Hypothalamus (tissue), 51 donors: ENCODE results near the gene IDH3G.
"Not testable (repeated sequence)": the region's sequence is repeated elsewhere in the genome, so short reads cannot be mapped to it uniquely, and the experiment has no call there.

Source experiments
- DNase-seq, 51 donors: peaks; one replicate each; lab custom pipeline; 2025; lab: John Stamatoyannopoulos, UW

The IDH3G gene

DNA sequence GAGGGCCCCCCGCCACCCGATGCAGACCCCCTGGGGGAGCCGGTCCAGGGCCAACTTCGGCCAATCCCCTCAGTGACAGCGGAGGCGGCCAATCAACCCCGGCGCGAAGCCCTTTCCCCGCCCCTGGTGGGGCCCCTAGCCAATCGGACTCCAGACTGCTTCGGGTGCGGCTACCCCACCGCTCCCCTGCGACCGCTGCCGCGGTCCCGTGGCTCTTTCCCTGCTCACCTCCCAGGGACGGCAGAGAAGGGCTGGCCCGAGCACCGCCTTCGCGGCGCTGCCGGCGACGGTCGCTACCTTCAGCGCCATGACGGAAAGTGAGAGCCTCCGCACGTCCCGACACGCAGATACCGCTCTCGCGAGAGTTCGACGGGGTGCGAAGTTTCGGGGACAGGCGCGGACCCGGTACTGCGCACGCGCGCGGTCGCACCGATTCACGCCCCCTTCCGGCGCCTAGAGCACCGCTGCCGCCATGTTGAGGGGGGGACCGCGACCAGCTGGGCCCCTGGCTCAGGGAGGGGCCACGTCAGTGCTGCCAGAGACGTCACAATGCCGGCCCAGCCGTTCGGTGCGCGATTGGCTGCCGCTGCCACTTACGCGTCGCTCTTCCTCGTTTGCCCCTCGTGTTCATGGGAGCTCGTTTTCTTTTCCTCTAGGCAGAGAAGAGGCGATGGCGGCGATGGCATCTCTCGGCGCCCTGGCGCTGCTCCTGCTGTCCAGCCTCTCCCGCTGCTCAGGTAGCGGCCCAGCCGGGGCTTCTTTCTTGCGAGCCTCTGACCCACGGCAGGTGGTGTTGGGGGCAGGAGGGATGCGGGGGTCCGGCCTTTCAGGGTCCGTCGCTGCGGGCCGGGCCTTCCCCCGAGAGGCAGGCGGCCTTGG lies at the start of gene IDH3G, which contains the start of gene SSR4:
TSS of gene IDH3G (minus strand) at position 358 of the 879 bp plus-strand sequence. CDS start at position 309, 49 bp downstream.
TSS of gene SSR4 (plus strand) at position 651 of the 879 bp plus-strand sequence. CDS start at position 671, 20 bp downstream.
- peak; percentile 44 to 93 (median 87) for DNase-seq

DNA sequence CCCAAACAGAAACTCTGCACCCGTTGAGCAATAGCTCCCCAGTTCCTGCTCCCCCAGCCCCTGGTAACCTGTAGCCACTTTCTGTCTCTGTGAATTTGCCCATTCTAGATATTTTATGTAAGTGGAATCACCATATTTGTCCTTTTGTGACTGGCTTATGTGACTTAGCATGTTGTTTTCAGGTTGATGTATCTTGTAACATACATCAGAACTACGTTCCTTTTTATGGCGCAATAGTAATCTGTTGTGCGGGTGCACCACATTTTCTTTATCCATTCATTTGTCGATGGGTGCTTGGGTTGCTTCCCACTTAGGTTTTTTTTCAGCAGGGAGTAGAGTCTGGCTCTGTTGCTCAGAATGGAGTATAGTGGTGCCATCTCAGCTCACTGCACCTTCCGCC lies 42.7 kb upstream of the IDH3G start:
- DNase-seq, result no peak

DNA sequence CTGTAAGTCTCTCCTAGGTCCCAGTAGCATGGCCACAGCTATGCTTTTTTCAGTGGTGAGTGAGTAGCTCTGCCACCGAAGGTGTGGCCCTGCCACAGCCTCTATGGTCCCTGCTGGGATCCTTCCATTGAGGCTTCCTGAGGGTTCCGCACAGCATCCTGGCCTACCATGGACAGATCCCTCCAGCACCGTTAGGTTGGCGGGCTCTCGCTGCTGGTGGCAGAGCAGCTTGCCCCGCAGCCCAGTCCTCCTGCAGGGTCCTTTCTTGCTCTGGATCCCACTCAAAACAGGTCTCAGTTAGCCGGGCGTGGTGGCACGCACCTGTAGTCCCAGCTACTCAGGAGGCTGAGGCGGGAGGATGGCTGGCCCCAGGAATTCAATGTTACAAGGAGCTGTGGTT lies 38.6 kb upstream of the IDH3G start:
- DNase-seq, result no peak

DNA sequence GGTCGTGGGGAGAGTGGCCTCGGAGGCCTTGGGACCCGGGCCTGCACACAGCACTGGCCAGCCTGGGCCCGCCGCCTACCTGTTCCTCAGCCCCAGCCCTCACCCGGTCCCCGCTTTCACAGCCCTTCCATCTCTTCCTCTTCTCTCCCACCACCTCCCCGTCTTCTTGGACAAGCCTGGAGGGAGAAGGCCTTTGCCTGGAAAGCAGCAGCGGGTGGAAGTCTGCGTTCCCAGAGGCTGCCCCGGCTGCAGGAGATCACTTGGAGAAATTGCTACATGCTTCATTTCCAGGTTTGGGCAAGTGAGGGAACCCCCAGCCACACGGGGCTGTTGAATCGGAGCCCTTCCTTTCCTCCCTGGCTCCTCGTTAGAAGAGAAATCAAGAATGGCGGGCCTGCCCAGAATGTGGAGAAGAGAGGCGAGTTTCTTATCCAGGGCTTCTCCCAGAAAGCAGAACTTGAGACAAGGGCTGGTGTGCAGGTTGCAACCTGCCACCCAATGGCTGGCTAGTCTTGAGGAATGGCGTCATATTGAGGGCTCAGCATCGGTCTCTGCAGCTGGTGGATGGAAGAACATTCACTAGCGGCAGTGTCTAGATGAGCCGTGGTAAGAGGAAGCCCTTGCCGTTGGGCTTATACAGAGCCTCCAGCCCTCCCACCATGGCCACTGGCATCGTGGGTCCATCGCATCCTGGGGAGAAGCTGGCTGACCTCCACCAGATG lies 37.4 kb upstream of the IDH3G start:
- no peak for DNase-seq

DNA sequence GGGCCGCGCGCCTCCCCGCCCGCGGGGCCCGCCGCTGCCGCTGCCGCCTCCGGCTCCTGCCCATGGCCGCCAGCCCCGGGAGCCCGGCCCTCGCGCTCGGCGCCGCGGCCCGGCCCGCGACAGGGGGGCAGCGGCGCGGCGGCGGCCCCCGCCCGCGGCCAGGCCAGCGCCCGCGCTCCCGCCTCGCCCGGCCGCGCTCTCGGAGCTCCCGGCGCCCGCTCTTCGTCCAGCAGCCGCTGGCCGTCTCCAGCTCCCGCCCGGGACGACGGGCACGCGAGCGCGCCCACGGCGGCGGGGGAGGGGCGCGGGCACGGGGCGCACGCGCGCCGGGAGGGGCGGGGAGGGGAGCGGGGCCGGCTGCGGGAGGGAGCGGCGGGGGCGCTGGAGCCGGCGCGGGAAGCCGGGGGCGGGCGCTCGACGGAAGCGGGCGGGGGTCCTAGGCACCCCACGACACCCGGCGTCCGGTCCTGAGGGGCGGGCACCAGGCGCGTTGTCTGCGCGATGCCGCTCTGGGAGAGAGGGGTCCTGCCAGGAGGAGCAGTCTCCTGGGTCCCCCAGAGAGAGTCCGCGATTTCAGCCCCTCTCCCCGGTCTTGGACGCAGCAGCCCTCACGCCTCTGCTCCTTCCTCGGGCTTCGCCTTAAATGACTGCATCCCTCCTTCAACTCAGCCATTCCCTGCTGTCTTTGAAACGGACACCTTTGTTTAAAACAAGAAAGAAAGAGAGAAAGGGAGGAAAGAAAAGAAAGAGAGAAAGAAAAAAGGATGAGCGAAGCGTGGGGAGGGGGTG lies 36.7 kb upstream of the IDH3G start:
- peak in 6 of 51 donors; percentile 2 to 36 (median 16) for DNase-seq

DNA sequence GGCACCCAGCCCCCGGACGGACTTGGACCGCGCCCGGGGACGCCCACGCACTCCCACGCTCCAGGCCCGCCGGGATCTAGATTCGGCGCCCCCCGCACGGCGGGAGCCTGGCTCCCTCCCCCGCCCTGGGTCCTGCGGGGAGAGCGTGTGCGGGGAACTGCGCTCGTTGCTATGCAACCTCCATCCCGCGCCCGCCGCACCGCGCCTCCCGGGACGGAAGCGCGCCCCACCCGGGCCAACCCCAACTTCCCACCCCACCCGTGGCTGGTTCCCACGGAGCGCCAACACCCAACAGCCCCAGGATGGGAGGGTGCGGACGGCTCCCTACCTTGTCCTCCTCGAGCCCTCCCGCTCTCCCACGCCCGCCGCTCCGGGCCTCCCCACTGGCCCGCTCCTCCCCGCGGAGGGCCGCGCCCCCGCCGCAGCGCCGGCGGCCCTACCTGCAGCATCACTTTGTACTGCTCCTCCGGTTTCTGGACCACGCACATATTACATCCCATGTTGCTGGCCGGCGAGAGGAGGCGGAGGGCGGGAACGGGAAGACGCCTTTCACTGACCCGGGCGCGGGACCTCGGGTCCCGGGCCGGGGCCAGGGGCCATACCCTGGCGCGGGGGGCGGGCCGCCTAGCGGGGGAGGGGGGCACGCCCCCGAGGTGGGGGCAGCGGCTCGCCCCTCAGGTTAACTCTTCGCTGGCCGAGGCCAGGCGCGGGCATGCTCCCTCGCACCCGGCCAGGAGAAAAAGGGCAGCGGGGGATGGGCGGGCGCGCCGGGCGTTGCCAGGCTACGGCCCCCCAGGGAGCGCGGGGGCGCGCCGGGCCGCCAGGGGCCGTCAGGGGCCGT lies 35.8 kb upstream of the IDH3G start, which contains the start of gene PDZD4:
TSS of gene PDZD4 (minus strand) at position 746 of the 841 bp plus-strand sequence. CDS start at position 500, 246 bp downstream.
- peak in 2 of 51 donors; percentile 4 to 5 for DNase-seq

DNA sequence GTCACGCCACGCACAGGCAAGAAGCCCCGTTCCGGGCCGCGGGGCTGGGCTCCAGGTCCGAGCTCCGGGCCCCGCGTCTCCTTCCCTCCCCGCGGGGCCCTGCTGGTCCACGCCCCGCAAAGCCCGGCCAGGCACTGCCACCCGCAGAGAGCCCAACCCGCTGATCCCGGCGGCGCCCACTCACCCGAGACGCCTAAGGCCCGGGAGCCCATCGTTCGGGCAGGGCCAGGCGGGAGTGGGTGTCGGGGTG lies 35.3 kb upstream of the IDH3G start:
- DNase-seq, result no peak

DNA sequence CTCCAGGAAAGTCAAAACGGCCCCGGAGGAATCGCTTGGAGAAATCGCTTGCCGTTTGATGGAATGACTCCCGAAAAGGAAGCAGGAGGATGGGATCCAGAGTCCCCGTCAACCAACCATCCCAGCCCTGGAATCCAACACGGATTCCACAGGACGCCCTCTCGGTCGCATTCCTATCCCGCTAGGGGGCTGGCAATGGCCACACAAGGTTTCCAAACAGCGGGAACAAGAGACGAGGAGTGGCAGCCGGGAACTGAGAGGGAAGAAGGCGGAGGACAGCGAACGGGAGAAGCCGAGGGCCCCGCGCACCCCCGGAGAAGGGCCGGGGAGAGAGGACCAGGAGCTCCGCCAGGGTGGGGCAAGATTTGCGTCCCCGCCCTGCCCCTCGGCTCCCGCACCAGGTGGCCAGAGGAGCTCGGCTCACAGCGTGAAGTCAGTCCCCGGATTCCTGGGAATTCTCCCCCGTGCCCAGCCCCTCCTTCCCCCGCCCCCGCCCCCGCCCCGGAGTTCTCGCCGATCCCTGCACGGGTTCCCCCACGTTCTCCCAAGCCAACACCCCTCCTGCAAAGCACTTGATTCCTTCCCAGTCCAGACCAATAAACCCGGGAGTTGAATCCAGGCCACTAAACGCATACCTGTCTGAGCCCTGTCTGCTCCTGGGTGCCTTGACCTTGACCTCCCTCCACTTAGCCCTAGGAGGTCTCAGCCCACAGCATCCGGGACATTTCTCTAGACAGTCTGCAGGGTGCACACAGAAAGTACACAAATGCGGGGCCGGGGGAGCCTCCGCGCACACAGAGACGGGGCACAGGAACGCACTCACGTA lies 34.8 kb upstream of the IDH3G start:
- DNase-seq, result peak in 2 of 51 donors; percentile 4 to 18

DNA sequence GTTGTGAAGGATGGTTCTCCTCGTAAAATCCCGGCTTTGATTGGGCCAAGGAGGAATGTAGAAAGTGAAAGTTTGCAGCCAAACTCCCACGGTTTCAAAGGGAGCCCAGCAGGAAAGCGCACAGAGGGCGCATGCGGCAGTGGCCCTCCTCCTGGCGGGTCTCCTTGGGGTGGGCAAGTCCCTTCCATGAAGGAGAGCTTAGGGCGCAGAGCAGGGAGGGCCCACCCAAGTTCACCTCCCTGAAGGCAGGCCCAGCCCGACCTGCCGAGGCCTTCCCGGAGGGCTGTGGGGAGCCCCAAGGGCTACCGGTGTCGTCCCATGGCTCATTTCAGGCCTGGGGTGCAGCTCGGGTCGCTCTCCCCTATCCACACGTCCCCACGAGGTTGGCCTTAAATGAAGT lies 34.1 kb upstream of the IDH3G start:
- DNase-seq, result no peak

DNA sequence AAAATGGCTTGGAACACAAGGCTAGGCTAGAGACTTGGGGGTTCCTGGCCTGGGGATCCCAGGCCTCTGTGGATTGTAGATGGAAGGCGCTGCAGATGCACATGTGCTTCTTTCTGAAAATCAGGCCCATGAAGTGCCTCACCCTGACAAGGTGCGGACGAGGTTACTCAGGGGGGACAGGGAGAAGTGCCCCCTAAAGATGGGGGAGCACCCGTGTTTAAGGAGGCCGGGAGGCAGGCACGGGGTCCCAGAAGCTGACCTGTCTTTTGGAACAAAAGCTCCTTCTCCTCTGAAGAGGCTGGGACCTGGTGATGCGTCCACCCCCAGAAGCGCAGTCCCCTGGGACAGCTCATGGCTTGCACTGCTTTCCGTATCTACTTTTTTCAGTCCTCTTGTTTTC lies 33.7 kb upstream of the IDH3G start:
- DNase-seq, result no peak

DNA sequence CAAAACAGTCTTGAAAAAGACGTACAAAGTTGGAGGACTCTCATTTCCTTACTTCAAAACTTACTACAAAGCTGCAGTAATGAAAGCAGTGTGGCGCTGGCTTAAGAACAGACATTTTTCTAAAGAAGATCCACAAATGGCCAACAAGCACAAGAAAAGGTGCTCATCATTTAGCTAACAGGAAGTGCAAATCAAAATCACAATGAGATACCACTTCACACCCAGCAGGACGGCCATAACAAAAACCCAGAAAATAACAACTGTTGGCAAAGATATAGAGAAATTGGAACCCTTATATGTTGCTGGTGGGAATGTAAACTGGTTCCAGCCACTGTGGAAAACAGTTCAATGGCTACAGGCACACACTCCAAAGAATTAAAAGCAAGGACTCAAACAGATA lies 32.8 kb upstream of the IDH3G start:
- DNase-seq, result no peak

DNA sequence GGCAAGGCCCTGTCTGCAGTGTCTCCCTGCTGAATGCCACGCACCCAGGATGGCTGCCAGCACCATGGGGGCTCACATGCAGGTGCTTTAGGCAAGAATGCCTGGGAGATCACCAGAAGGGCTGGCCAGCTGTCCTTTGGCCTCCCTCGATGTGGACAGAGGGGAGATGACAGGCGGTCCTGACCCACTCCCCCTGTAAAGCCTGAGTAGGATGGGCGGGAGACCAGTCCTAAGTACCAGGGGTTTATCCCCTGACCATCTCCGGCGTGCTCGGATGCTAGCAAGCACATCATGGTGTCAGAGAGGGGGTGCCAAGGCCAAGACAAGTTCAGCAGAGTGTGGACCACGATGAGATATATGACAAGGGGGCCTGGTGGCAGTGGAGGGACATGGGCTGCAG lies 30.9 kb upstream of the IDH3G start:
- DNase-seq, result no peak

DNA sequence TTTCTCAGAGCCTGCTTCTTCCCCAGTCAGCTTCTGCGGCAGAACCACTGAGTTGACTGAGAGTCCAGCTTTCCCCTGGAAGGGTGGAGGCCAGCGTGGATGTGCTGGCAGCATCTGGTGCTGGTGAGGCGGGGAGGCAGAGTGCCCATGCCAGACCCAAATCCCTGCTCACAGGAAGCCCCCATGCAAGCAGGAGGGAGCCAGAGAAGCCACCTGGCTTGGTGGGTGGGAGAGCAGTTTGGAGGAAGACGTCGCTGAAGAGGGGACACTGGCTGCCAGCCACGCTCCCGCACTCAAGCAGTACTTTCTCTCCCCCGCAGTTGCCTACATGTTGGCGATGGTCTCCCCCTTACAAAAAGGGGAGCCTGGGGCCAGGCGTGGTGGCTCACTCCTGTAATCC lies 30.2 kb upstream of the IDH3G start:
- no peak for DNase-seq

DNA sequence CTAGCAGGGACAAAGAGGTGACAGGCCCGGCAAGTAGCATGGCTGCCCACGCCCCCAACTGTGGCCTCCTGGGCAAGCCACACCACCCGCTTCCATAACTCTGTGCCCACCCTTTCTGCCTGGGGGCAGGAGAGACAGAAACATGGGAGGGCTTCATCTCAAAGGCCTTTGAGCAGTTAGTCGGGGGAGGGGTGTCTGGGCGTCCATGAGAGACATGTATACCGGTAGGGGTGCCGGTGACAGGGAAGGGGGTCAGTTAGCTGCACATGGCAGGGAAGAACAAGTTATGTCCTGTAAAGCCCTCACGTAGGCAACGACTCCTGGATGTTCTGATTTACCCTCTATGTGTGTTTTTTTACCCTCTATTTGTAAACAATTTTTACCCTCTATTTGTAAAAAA lies 26.9 kb upstream of the IDH3G start:
- no peak for DNase-seq

DNA sequence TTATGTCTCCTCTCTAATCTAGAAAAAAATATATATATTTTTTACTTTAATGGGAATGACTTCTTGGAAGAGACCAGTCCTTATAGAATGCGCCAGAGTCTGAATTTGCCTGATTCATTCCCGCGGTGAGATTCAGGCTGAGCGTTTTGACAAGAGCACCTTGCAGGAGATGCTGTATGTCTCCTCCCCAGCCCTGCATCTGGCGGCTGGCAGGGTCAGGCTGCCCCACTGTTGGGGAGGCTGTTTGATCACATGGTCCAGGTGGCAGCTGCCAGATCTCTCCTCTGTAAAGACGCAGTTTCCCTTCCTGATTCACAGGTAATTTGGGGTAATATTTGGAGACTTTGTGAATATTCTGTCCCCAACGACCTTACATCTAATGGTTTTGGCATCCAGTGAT lies 26.4 kb upstream of the IDH3G start:
- no peak for DNase-seq

DNA sequence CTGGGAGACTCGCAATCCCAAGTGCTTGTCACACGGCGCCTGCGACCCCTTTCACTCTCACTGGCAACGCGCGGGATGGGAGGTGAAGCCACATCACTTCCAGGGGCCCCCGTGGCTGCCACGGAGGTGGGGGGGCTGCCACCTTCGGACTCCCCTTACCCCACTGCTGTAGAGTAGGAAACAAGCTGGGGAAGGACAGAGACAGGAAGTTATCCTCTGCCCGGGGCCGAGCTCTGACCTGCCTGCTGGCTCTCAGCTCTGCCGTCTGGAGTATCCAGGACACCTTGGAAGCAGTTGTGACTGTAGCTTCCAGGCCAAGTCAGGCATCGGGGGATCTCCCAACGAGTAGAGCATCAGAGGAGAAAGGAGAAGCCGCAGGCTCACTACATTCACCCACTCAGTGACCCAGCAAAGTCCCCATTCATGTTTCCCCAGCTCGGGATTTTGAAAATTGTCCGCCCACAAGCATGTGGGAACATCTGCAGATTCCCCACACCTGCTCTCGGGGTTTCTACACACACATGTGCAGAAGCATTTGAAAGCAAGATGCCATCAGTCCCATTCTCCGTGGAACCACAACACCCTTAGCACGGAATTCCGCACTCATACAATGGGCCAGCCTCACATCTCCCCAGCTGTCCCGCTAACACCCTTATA lies 25.3 kb upstream of the IDH3G start:
- DNase-seq, result no peak

DNA sequence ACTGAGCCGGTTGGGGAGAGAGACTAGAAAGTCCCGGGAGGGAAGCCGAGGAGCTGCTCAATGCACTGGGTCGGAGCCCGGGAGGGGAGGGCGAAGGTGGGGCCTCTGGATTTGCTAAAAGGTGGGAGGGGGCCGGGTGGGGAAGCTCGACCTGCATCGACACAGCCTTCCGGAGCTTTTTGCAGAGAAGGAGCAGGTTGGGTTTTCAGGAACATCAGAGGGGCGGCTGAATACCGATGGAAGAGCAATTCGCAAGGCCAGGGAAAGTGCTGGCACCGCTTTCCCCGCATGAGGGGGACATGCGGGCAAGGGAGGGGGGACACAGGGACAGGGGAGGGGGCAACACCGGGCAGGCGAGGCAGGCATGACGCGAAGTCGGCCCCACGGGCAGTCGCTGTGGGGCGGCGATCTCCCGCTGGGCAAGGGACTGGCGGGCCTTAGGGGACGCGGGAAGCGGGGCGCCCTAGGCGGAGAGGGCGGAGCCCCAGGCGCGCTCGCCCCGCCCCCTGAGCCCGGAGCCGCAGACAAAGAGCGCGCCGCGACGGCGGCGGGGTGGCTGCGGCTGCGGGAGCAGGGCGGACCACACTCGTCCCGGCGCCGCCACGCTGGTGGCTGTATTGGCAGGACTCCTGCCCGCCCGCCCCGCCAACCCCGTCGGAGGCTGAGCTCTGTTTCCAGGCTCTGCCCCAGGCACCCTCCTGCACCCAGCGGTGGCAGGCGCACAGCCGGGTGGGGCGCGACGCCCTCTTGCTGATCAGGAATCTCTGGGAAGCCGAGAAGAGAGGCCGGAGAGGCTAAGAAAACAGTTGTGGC lies 24.6 kb upstream of the IDH3G start:
- DNase-seq, result peak in 6 of 51 donors; percentile 8 to 46 (median 42)

DNA sequence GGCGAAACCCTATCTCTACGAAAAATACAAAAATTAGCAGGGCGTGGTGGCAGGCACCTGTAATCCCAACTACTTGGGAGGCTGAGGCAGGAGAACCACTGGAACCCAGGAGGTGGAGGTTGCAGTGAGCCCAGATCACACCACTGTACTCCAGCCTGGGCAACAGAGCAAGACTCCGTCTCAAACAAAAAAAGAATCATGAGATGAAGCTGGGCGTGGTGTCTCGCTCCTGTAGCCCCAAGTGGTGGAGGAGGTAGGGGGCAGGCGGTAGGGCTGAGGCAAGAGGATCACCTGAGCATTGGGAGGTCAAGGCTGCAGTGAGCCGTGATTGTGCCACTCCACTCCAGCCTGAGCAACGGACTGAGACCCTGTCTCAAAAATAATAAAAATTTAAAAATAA lies 23.9 kb upstream of the IDH3G start:
- not testable (repeated sequence) for DNase-seq
